ENCODE results near the gene CCDC158. TPM values are rescaled to one million over a fixed set of nuclear protein-coding genes. Genes with fewer than 3 reads are reported as not detected.
A peak's percentile ranks its signal among the peaks of the same experiment; 100 is the strongest.

CCDC158 gene
- total and polyA plus RNA-seq, 11 donors = 0.01 to 0.75 (median 0.23) TPM; not detected in 2

GRCh38 chr4:76271248-76271647, 149.7 kb downstream of the CCDC158 start:
- Histone ChIP-seq H3K27ac (no peak overlapping the region), H3K4me3 (no peak overlapping the region), H3K27me3 (no peaks in the 10 kb centered on the region), H3K4me1 (peaks cover 0 to 4% (median 0%) of the 10 kb centered on the region in 12 donors), H3K36me3 (no peaks in the 10 kb centered on the region), H3K9me3 (no peaks in the 10 kb centered on the region)
- intact Hi-C loops (cut with DNase I) = loop anchor here in 1 of 10 donors (10.0 kb wide), 1 partner anchor 106 kb away; no protein-coding TSS in a partner anchor
- no peak for ATAC-seq
- 89 to 97% (median 94%) methylated on average over 6 of the region's 6 CpGs for WGBS, 4 donors
- DNase-seq = no peak
- TF ChIP-seq POLR2A (IDR thresholded peaks at IDR 0.05) = no peak
- TF ChIP-seq, protein P1, sequence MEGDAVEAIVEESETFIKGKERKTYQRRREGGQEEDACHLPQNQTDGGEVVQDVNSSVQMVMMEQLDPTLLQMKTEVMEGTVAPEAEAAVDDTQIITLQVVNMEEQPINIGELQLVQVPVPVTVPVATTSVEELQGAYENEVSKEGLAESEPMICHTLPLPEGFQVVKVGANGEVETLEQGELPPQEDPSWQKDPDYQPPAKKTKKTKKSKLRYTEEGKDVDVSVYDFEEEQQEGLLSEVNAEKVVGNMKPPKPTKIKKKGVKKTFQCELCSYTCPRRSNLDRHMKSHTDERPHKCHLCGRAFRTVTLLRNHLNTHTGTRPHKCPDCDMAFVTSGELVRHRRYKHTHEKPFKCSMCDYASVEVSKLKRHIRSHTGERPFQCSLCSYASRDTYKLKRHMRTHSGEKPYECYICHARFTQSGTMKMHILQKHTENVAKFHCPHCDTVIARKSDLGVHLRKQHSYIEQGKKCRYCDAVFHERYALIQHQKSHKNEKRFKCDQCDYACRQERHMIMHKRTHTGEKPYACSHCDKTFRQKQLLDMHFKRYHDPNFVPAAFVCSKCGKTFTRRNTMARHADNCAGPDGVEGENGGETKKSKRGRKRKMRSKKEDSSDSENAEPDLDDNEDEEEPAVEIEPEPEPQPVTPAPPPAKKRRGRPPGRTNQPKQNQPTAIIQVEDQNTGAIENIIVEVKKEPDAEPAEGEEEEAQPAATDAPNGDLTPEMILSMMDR (IDR thresholded peaks at IDR 0.05) = no peak

- H3K9me3 ChIP-seq = no peaks in the 10 kb centered on the region
- no peak overlapping the region for H3K4me3 ChIP-seq
- 79 to 88% (median 84%) methylated on average over 11 of the region's 11 CpGs for WGBS, 4 donors
- peaks cover 0 to 6% (median 0%) of the 10 kb centered on the region in 12 donors for H3K4me1 ChIP-seq
- H3K27me3 ChIP-seq = no peaks in the 10 kb centered on the region
- ATAC-seq = no peak
- no peak for TF ChIP-seq POLR2A (IDR thresholded peaks at IDR 0.05)
- TF ChIP-seq, protein P1 (IDR thresholded peaks at IDR 0.05) = no peak
- H3K36me3 ChIP-seq = no peaks in the 10 kb centered on the region
- no peak overlapping the region for H3K27ac ChIP-seq
- intact Hi-C loops (cut with DNase I) = loop anchor here in 1 of 10 donors (10.0 kb wide), 1 partner anchor 106 kb away; no protein-coding TSS in a partner anchor
- DNase-seq = no peak
Observed at GRCh38 chr4:76270244-76271175, 150.4 kb downstream of the CCDC158 start.

GRCh38 chr4:76267811-76268210, 153.1 kb downstream of the CCDC158 start:
- Histone ChIP-seq H3K27me3 (no peaks in the 10 kb centered on the region), H3K4me3 (no peak overlapping the region), H3K4me1 (peaks cover 0 to 6% (median 0%) of the 10 kb centered on the region in 12 donors), H3K27ac (no peak overlapping the region), H3K9me3 (no peaks in the 10 kb centered on the region), H3K36me3 (peaks cover 0 to 5% (median 0%) of the 10 kb centered on the region in 9 donors)
- TF ChIP-seq, protein P1 (IDR thresholded peaks at IDR 0.05) = no peak
- ATAC-seq = no peak
- 94 to 98% (median 96%) methylated on average over 6 of the region's 6 CpGs for WGBS, 4 donors
- intact Hi-C loops (cut with DNase I) = no loop called here
- DNase-seq = no peak

- intact Hi-C loops (cut with DNase I) = no loop called here
- H3K27me3 ChIP-seq = no peaks in the 10 kb centered on the region
- H3K4me1 ChIP-seq = peaks cover 0 to 6% (median 0%) of the 10 kb centered on the region in 12 donors
- no peak overlapping the region for H3K4me3 ChIP-seq
- DNase-seq (no peak), ATAC-seq (peak; percentile 42 to 84 (median 52))
- TF ChIP-seq POLR2A (IDR thresholded peaks at IDR 0.05) = no peak
- TF ChIP-seq, protein P1 (IDR thresholded peaks at IDR 0.05) = no peak
- no peak overlapping the region for H3K27ac ChIP-seq
- WGBS, 4 donors = 61 to 79% (median 65%) methylated on average over 3 of the region's 3 CpGs
- no peaks in the 10 kb centered on the region for H3K9me3 ChIP-seq
- H3K36me3 ChIP-seq = peaks cover 0 to 5% (median 0%) of the 10 kb centered on the region in 9 donors
Observed at GRCh38 chr4:76266627-76267026, 154.3 kb downstream of the CCDC158 start.

Measured in heart left ventricle (tissue), 16 donors.